Hematopoietic multipotent progenitor cell treated with erythropoietin and hydrocortisone succinate and interleukin-3 and kit ligand, for 17 days (in vitro differentiated cells): Measurements from ENCODE around the gene TFB1M.
"Not testable (repeated sequence)": the region's sequence is repeated elsewhere in the genome, so short reads cannot be mapped to it uniquely, and the experiment has no call there.

Experiments
- DNase-seq: peaks from one replicate; pipeline ENCODE4 v3.0.0-alpha.2; 2015; ENCODE audit warnings: low spot score

TFB1M gene

GRCh38 chr6:155235087-155235486 is 79.2 kb downstream of the TFB1M start:
- no peak for DNase-seq

GRCh38 chr6:155234687-155235086 is 79.6 kb downstream of the TFB1M start:
- no peak for DNase-seq

GRCh38 chr6:155234167-155234566 is 80.1 kb downstream of the TFB1M start:
- no peak for DNase-seq

- DNase-seq, result no peak
Observed at GRCh38 chr6:155232848-155233247, 81.4 kb downstream of the TFB1M start.

DNA sequence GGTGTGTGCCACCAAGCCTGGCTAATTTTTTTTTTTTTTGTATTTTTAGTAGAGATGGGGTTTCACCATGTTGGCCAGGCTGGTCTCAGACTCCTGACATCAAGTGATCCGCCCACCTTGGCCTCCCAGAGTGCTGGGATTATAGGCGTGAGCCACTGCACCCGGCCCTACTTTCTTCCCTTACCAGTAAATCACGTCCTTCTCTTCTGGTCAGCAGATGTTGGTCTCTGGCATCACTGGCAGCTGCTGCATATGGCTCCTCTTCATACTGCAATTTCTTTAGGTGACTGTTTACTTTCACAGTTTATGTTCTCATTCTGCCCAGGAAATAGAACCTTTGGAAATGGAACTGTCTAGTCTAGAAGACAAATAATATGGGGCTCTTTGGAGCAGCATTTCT is 83.3 kb downstream of the TFB1M start:
- DNase-seq, result not testable (repeated sequence)

- DNase-seq, result no peak
Observed at GRCh38 chr6:155228546-155229166, 85.6 kb downstream of the TFB1M start.

GRCh38 chr6:155227046-155227445 is 87.2 kb downstream of the TFB1M start:
- no peak for DNase-seq

GRCh38 chr6:155224618-155225017 is 89.7 kb downstream of the TFB1M start:
- no peak for DNase-seq

- no peak for DNase-seq
Observed at GRCh38 chr6:155223646-155224451, 90.4 kb downstream of the TFB1M start.

DNA sequence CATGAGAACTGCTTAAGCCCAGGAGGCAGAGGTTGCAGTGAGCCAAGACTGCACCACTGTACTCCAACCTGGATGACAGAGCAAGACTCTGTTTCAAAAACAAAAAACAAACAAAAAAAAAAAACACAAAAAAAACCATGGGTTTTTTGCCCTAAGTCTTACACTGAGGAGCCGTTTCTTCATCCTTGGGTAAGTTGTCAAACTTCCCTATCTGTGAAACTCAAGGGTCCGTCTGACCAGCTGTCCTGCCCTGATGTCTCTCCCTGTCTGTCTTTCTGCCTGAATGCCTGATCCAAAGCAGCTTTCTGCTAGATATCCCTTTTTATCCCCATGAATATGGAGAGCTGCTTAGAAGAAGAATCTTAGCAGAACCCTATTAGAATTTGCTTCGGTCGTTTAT is 91.8 kb downstream of the TFB1M start:
- no peak for DNase-seq

- no peak for DNase-seq
Observed at GRCh38 chr6:155221086-155221485, 93.2 kb downstream of the TFB1M start.

- no peak for DNase-seq
Observed at GRCh38 chr6:155219858-155220301, 94.4 kb downstream of the TFB1M start.

GRCh38 chr6:155219299-155219698 is 95.0 kb downstream of the TFB1M start:
- DNase-seq, result no peak

GRCh38 chr6:155218711-155219110 is 95.6 kb downstream of the TFB1M start:
- DNase-seq, result not testable (repeated sequence)

- DNase-seq, result no peak
Observed at GRCh38 chr6:155216312-155217046, 97.8 kb downstream of the TFB1M start.

DNA sequence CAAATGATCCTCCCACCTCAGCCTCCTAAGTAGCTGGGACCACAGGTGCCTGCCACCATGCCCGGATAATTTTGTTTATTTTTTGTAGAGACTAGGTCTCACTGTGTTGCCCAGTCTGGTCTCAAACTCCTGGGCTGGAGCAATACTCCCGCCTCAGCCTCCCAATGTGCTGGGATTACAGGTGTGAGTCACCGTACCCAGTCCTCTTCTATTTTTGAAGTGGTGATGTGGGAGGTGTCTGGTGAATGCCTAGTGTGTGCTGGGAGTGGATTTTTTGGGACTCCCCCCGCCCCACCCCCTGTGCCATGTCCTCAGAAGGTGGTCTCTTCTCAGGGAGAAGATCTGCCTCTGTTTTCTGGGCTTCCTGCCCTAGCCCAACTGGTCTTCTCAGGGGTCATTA is 98.4 kb downstream of the TFB1M start:
- DNase-seq, result no peak

GRCh38 chr6:155213611-155214372 is 100.5 kb downstream of the TFB1M start:
- no peak for DNase-seq

- no peak for DNase-seq
Observed at GRCh38 chr6:155212616-155213380, 101.5 kb downstream of the TFB1M start.

GRCh38 chr6:155212106-155212505 is 102.2 kb downstream of the TFB1M start:
- DNase-seq, result no peak

DNA sequence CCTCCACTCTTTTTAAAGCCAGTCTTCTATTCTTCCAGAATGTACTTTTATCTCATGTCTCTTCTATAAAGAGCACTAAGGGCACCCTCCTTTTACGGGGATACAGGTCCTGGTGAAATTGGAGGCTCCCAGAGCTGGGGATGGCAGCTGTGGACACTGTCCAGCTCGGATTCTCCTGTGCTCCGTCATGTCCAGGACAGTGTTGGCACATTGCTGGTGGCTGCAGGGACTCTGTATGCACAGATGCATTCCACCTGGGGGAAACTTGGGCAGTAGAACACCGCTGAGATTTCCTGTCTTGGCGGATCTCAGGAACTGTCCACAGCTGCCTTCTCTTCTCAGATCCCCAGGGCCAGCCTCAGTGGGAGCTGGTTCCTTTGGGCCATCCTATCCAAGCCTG is 107.1 kb downstream of the TFB1M start:
- no peak for DNase-seq
